HG03558 (cell line): ENCODE measurements around the gene MYL7.

Experiments used
- ATAC-seq: cut with Tn5 transposase; IDR thresholded peaks from one replicate; pipeline ENCODE4 v1.9.1; 2021; ENCODE audit warnings: moderate number of reproducible peaks; ENCODE audit not compliant: unreplicated experiment; ENCODE audit errors: extremely low read depth

The MYL7 gene

DNA sequence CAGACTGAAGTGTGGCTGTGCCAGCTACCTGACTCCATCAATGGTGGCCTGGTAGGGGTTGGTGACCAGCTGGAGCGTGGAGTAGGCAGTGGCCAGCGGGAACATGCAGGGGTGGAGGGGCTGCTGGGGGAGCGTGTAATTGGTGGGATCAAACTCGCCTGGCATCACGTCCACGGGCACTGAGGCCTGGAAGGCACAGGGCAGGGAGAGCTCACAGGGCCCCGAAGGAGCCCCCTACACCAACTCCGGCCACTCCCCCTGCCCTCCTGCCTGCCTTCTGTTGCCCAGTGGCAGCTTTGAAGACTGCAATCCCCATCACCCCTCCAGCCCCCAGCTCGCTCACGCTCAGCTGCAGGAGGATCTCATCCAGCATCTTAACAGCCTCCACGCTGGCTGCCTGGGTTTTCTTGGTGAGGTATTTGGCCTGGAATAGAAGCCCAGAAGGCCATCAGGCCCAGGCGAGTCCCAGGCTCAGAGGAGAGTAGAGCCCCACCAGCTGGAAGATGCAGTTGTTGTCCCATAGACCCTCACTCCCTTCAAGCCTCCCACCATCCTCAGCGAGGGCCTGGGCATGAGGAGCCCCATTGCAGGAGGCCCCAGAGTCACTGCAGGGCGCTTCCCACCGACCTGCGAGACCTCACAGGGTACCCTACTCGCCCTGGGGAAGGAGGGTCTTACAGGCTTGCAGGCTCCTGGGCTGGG, 24.9 kb downstream of the MYL7 start:
- ATAC-seq, result no peak

DNA sequence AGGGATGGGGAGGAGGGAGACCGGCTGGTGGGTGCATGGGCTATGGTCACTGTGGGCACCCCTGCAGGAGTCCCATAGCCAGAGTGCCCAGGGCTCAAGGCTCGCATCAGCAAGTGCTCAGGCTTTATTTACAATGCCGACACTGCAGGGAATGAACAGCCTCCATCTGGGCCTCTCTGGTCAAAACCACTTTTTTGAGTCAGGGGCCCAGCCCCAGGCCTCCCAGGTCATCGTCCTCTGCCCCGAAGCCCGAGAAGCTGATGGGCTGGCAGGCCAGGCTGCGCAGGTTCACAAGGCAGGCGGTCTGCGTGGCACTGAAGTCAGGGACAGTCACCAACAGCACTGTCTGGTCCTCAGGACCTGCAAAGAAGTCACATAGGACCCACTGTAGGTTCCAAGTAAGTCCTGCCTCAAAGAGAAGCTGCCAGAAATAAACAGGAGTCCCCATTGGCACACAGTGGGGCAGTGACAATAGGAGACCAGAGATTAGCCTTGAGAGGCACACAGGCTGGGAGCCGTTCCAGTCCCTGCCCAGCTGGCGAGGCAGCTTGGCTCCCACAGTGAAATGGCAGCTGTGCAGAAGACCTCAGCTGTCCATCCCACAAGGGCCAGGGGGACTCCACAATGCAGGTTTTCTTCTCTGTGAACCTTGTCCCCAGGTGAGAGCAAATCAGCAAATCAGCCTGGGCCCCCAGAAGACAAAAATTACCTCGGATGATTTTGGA, 26.4 kb downstream of the MYL7 start:
- ATAC-seq, result no peak

DNA sequence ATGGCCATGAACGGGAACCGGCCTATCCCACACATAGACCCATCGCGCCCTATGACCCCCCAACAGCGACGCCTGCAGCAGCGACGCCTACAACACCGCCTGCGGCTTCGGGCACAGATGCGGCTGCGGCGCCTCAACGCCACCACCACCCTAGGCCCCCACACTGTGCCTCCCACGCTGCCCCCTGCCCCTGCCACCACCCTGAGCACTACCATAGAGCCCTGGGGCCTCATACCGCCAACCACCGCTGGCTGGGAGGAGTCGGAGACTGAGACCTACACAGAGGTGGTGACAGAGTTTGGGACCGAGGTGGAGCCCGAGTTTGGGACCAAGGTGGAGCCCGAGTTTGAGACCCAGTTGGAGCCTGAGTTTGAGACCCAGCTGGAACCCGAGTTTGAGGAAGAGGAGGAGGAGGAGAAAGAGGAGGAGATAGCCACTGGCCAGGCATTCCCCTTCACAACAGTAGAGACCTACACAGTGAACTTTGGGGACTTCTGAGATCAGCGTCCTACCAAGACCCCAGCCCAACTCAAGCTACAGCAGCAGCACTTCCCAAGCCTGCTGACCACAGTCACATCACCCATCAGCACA, 27.3 kb downstream of the MYL7 start:
- ATAC-seq, result no peak

- ATAC-seq, result no peak
These were observed 28.0 kb downstream of the MYL7 start for GRCh38 chr7:44112997-44113763.

DNA sequence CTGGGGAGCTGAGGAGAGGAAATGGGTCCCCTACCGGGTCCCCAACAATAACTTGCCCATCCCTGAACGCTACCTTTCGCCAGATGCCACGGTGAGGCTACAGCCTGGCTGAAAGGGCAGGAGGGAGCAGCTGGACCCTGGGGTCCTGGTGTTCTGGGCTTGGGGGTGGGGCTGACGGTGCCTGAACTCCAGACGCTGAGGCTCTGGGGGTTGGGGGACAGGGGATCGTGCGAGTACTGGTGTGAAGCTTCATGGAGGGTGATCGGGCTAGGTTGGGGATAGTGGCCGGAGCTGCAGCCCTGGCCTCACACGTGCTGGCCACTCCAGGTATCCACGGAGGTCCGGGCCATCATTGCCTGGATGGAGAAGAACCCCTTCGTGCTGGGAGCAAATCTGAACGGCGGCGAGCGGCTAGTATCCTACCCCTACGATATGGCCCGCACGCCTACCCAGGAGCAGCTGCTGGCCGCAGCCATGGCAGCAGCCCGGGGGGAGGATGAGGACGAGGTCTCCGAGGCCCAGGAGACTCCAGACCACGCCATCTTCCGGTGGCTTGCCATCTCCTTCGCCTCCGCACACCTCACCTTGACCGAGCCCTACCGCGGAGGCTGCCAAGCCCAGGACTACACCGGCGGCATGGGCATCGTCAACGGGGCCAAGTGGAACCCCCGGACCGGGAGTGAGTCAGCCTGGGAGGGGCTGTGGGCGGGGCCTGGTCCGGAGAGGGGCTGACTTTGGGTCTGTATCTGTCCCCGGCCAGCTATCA, 28.7 kb downstream of the MYL7 start:
- no peak for ATAC-seq

DNA sequence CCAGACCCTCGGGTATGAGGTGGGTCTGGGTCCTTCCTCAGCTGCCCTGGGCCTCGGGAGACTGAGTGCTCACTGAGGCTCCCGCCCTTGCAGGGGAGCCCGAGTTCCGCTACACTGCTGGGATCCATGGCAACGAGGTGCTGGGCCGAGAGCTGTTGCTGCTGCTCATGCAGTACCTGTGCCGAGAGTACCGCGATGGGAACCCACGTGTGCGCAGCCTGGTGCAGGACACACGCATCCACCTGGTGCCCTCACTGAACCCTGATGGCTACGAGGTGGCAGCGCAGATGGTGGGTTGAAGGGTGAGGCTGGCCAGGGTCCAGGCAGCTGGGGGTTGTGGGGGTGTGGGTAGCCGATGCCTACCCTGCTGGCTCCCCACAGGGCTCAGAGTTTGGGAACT, 29.4 kb downstream of the MYL7 start:
- ATAC-seq, result no peak

DNA sequence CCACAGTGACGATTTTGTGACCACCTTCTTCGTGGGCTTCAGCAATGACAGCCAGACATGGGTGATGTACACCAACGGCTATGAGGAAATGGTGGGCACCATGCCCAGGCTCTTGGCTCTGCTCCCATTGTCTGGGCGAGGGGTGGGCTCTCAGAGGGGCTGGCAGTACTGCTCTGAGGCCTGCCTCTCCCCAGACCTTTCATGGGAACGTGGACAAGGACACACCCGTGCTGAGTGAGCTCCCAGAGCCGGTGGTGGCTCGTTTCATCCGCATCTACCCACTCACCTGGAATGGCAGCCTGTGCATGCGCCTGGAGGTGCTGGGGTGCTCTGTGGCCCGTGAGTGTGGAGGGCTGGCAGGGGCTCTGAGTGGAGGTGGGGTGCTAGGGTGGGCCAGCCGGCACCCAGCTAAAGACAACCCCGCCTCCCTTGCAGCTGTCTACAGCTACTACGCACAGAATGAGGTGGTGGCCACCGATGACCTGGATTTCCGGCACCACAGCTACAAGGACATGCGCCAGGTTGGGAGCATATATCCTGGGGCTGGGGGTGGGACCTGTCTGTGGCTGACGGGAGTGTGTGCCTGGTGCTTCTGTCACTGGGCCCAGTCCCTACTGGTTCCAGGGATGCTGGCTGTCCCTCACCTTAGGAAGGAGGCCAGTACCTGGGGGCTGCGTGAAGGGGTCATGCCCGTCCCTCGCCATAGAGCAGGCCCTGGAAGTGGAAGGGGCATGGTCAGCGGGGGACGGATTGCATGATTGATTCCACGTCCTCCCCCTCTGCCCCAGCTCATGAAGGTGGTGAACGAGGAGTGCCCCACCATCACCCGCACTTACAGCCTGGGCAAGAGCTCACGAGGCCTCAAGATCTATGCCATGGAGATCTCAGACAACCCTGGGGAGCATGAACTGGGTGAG, 30.2 kb downstream of the MYL7 start:
- ATAC-seq, result no peak

GRCh38 chr7:44109991-44110390, 31.1 kb downstream of the MYL7 start:
- ATAC-seq, result no peak

DNA sequence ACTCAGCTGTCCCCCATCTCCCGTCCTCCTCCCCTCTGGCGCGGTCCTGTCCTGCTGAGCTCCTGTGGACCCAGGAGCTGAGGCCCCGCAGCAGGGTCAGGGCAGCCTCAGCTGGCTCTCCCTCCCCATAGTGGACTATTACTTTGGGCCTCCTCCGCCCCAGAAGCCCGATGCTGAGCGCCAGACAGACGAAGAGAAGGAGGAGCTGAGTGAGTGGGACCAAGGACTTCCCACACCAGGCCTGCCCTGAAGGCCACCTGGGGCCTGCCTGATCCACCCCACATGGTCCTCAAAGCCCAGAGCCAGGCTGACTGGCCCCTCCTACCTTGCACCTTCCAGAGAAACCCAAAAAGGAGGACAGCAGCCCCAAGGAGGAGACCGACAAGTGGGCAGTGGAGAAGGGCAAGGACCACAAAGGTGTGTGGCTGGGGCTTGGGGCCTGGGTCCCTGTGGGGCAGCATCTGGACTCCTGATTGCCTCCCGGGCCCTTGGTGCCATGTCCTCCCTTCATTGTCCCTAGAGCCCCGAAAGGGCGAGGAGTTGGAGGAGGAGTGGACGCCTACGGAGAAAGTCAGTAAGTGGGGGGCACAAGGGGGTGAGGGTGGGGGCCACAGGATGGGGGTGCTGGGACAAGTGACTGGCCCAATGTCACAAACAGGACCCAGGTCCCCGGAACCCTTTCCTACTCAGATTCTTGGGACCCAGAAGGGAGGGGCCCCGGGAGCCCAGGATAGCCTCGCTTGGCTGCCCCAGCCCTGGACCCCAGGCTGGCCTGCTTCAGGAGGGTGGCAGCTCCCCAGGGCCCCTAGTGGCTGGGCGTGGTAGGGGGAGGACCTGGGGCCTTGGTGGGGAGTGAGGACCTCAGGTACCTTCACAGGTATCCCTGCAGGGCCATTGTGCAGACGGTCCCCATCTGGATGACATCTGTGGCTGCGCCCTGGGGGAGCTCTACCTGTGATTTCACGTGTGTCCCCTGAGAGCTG, 32.1 kb downstream of the MYL7 start:
- no peak for ATAC-seq

GRCh38 chr7:44107961-44108767, 33.0 kb downstream of the MYL7 start:
- no peak for ATAC-seq

GRCh38 chr7:44107116-44107960, 33.8 kb downstream of the MYL7 start:
- no peak for ATAC-seq

DNA sequence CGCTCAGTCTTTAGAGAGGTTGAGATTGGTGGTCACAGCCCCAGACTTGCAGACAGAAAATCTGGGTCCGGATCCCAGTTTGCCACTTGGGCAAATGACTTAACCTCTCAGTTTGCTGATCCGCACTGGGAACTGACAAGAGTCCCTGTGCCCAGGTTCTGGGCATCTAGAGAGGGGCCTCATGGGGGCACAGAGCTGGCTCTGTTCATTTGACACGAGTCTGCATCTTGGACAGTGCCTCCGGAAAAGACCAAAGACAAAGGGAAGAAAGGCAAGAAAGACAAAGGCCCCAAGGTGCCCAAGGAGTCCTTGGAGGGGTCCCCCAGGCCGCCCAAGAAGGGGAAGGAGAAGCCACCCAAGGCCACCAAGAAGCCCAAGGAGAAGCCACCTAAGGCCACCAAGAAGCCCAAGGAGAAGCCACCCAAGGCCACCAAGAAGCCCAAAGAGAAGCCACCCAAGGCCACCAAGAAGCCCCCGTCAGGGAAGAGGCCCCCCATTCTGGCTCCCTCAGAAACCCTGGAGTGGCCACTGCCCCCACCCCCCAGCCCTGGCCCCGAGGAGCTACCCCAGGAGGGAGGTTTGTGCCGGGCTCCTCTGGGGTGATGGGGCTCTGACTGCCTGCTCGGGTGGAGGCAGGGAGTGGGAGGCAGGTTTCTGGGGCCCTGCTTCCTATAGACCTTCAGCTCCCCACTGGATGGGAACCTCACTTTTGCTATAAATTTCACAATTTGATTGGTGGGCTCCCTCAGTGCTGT, 34.6 kb downstream of the MYL7 start:
- no peak for ATAC-seq

- no peak for ATAC-seq
These were observed 35.3 kb downstream of the MYL7 start for GRCh38 chr7:44105832-44106231.

- ATAC-seq, result no peak
These were observed 36.0 kb downstream of the MYL7 start for GRCh38 chr7:44104860-44105771.
